HepG2 (cell line): ENCODE results near the gene SETD2. TPM values are rescaled to one million over a fixed set of nuclear protein-coding genes. Genes with fewer than 3 reads are reported as not detected.

ENCODE experiments used
- ATAC-seq: fragments of 200-7000 bp; cut with Tn5 transposase; 3 replicates; pipeline ENCODE4 v1.9.1; 2020; ENCODE audit warnings: mild to moderate bottlenecking, moderate library complexity
- BruUV-seq: library from RNA; stranded (reverse); fragments of 400-500 nt; replicated peaks from 2 replicates; lab custom pipeline; 2021; lab: Mats Ljungman, UMichigan
- CTCF ChIA-PET: fragments of 300-600 bp; formaldehyde crosslinking; extraction: SDS; loops from one replicate; lab custom pipeline; 2021; ENCODE audit warnings: low total read pairs, inconsistent platforms, low intra/inter-chr PET ratio; lab: Yijun Ruan, JAX
- POLR2A ChIA-PET: fragments of 350-600 bp; sonication (Branson Sonifier 250); formaldehyde crosslinking; loops from one replicate; lab custom pipeline; 2020; ENCODE audit warnings: antibody characterized with exemption, inconsistent platforms; lab: Yijun Ruan, JAX
- DNase-seq: peaks from one replicate; pipeline ENCODE4 v3.0.0-alpha.2; 2015; ENCODE audit warnings: low spot score
- FAIRE-seq: peaks from 3 replicates; lab custom pipeline; 2011; peaks lifted over from hg19 to GRCh38; lab: Jason Lieb, UNC
- H2AFZ ChIP-seq: one replicate; pipeline ENCODE4 v1.6.1; 2011; ENCODE audit warnings: low read length, inconsistent platforms
- H3K27ac ChIP-seq: fragments of 300-600 bp; 3 replicates; pipeline ENCODE4 v1.8.0; 2011; ENCODE audit warnings: mixed run types, mild to moderate bottlenecking, mixed read lengths, low read length, inconsistent platforms; ENCODE audit not compliant: insufficient read depth; ENCODE audit errors: extremely low read length
- H3K27me3 ChIP-seq, 2 experiments: fragments of 200-600 bp in 1 of 2; 2 replicates in 1 of 2; 3 replicates in 1 of 2; pipeline versions ENCODE4 v1.6.0 to v1.8.0; 2011; ENCODE audit warnings: low read length in 2 of 2, mild to moderate bottlenecking in 2 of 2, moderate library complexity in 2 of 2, inconsistent platforms in 1 of 2; ENCODE audit not compliant: insufficient read depth in 2 of 2, control insufficient read depth in 1 of 2
- H3K36me3 ChIP-seq, 2 experiments: fragments of 200-600 bp in 1 of 2; replicated peaks in 1 of 2; 2 replicates in 1 of 2; 3 replicates in 1 of 2; pipeline versions ENCODE4 v1.5.1 to v1.8.0; 2011; ENCODE audit warnings: low read length in 2 of 2, inconsistent platforms in 1 of 2; ENCODE audit not compliant: insufficient read depth in 2 of 2, control insufficient read depth in 1 of 2
- H3K4me1 ChIP-seq: 2 replicates; pipeline ENCODE4 v1.5.1; 2012; ENCODE audit warnings: low read length, inconsistent platforms; ENCODE audit not compliant: insufficient read depth
- H3K4me2 ChIP-seq: 2 replicates; pipeline ENCODE4 v1.6.0; 2011; ENCODE audit warnings: low read depth, low read length, inconsistent platforms
- H3K4me3 ChIP-seq, 3 experiments: fragments of 200-600 bp in 1 of 3; sonication (generic), shearing (Covaris generic) in 1 of 3; replicated peaks in 1 of 3; 2 replicates each; pipeline ENCODE4 v1.5.1; 2011 to 2016; ENCODE audit warnings: low read length in 3 of 3, inconsistent platforms in 2 of 3, low read depth in 2 of 3, mild to moderate bottlenecking in 2 of 3, control low read depth in 1 of 3, mixed read lengths in 1 of 3; ENCODE audit not compliant: insufficient read depth in 1 of 3
- H3K79me2 ChIP-seq: one replicate; pipeline ENCODE4 v1.6.1; 2011; ENCODE audit warnings: low read length, inconsistent platforms; ENCODE audit not compliant: insufficient read depth
- H3K9ac ChIP-seq: 2 replicates; pipeline ENCODE4 v1.6.0; 2011; ENCODE audit warnings: mild to moderate bottlenecking, low read depth, low read length, inconsistent platforms; ENCODE audit not compliant: insufficient read depth
- H3K9me3 ChIP-seq: 2 replicates; pipeline ENCODE4 v1.5.1; 2012; ENCODE audit warnings: mild to moderate bottlenecking, low read length
- H4K20me1 ChIP-seq: 2 replicates; pipeline ENCODE4 v1.6.0; 2011; ENCODE audit warnings: inconsistent platforms, mild to moderate bottlenecking, low read length, moderate library complexity; ENCODE audit not compliant: insufficient read depth
- BHLHE40 ChIP-seq: IDR thresholded peaks from 2 replicates; pipeline ENCODE4 v1.6.1; 2011; ENCODE audit warnings: low read length, improper control_type of control experiment
- HNRNPH1 ChIP-seq: fragments of 200-400 bp; formaldehyde crosslinking; optimal IDR thresholded peaks from 2 replicates; pipeline ENCODE3; 2017; ENCODE audit warnings: mild to moderate bottlenecking, low read depth, low read length
- RBM22 ChIP-seq: fragments of 200-400 bp; formaldehyde crosslinking; optimal IDR thresholded peaks from 2 replicates; pipeline ENCODE3; 2017; ENCODE audit warnings: mild to moderate bottlenecking, low read length, moderate library complexity
- YEATS2 ChIP-seq: sonication (generic); formaldehyde crosslinking; IDR thresholded peaks from 2 replicates; pipeline ENCODE4 v1.4.0; 2020; ENCODE audit warnings: missing genetic modification reagents, borderline replicate concordance
- ZNF792 ChIP-seq: IDR thresholded peaks from 2 replicates; pipeline ENCODE4 v1.6.1; 2016
- WGBS: methylation state at CpG from one replicate; pipeline ENCODE4 v1.1.6; 2017; ENCODE audit warnings: low lambda C conversion rate; 5-methylcytosine and 5-hydroxymethylcytosine counted together
- in situ Hi-C: cut with HindIII; loops from 2 replicates; pipeline ENCODE4 v1.10.0; 2017; ENCODE audit warnings: low pct_unique_long_range_greater_than_20kb; ENCODE audit not compliant: extremely low pct_ligation_motif_present
- intact Hi-C: fragments of 100-400 bp; cut with micrococcal nuclease; formaldehyde crosslinking; loops from one replicate; pipeline ENCODE4 v1.10.0; 2022; ENCODE audit not compliant: unreplicated experiment
- polyA plus RNA-seq, 8 experiments: library from polyadenylated mRNA; depleted of rRNA in 3 of 8; stranded (reverse) in 7 of 8; unstranded in 1 of 8; fragments of >200 nt; fragmentation: Illumina TruSeq in 4 of 8; extraction: Trizol in 4 of 8; gene quantifications; 2 replicates each; pipeline versions ENCODE4 v1.2.1 to v1.2.3, GENCODE V29; 2011 to 2016; ENCODE audit warnings: low read depth in 4 of 8, missing spikeins in 1 of 8, mixed read lengths in 1 of 8; ENCODE audit not compliant: insufficient read depth in 1 of 8
- total RNA-seq, 5 experiments: library from RNA; depleted of rRNA; stranded (reverse); fragments of >200 nt; fragmentation: Illumina TruSeq; extraction: Trizol; gene quantifications; 2 replicates each; pipeline ENCODE4 v1.2.3, GENCODE V29; 2016; ENCODE audit warnings: low read depth in 1 of 5
- TF ChIP-seq, protein P1 (sequence below): sonication (generic); formaldehyde crosslinking; conservative IDR thresholded peaks from 2 replicates; pipeline ENCODE4 v1.5.0; 2020; ENCODE audit warnings: missing genetic modification reagents

Gene SETD2
- total and polyA plus RNA-seq, 2 of the 13 experiments (the other 11 are each of a cell fraction or from before 2014, with no cell fraction given) = 14.2 to 24.2 TPM

DNA sequence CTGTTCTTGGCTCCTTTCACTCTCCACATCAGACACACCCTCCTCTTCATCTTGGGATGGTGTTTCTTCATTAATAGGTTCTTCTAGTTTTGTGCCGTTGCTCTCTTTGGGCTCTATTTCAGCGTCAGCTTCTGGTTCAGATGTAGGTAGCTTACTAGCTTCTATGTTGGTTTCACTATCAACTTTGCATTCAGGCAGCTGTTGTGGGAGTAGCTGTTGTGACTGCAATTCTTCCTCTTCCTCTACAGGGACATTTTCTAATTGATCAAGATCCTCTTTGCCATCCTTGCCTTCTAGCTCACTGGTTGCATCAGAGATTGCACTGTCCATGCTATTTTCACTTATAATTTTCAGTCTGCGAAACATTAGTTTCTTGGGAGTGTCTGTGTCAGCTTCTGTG is 80.1 kb downstream of the SETD2 start:
- in situ Hi-C loops (no loop called here), intact Hi-C loops (no loop called here)
- Histone ChIP-seq H3K27ac (no peak overlapping the region), H3K27me3 (no peaks in the 10 kb centered on the region), H3K79me2 (no peaks in the 10 kb centered on the region), H3K36me3 (peaks cover 21 to 76% of the 10 kb centered on the region in 2 experiments), H3K4me3 (no peak overlapping the region), H3K9ac (no peak overlapping the region), H2AFZ (no peak overlapping the region), H4K20me1 (no peaks in the 10 kb centered on the region; the same call in 1 of the 2 replicates), H3K4me1 (no peaks in the 10 kb centered on the region), H3K9me3 (no peaks in the 10 kb centered on the region), H3K4me2 (no peak overlapping the region)
- FAIRE-seq (no peak), DNase-seq (no peak), ATAC-seq (no peak)
- ChIA-PET POLR2A (no interaction called here), CTCF (no interaction called here)
- WGBS = 97% methylated on average over 3 of the region's 3 CpGs
- no peak for TF ChIP-seq HNRNPH1
- peak; percentile 27 for TF ChIP-seq RBM22
- no peak for TF ChIP-seq ZNF792
- TF ChIP-seq, protein P1, sequence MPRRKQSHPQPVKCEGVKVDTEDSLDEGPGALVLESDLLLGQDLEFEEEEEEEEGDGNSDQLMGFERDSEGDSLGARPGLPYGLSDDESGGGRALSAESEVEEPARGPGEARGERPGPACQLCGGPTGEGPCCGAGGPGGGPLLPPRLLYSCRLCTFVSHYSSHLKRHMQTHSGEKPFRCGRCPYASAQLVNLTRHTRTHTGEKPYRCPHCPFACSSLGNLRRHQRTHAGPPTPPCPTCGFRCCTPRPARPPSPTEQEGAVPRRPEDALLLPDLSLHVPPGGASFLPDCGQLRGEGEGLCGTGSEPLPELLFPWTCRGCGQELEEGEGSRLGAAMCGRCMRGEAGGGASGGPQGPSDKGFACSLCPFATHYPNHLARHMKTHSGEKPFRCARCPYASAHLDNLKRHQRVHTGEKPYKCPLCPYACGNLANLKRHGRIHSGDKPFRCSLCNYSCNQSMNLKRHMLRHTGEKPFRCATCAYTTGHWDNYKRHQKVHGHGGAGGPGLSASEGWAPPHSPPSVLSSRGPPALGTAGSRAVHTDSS (CRISPR knock-in tag) = no peak
- TF ChIP-seq YEATS2 (CRISPR knock-in tag) = no peak
- BruUV-seq = TSS peak; percentile 37

DNA sequence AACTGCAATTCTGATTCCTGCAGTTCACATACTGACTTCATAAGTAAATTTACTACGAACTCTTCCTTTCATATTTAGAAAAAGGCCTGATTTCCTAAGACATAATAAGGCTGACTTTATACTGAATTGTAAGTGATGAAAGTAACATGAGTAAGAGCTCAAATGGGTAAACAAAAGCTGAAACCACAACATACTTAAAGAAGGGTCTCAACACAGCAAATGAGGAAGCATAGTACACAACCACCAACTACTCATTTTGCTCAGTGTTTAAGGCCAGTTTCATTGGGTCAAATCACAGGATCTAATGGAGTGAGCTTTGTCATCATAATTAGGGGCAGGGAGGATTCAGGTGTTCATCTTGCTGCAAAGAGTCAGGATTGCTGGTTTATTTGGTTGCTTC is 81.4 kb downstream of the SETD2 start:
- 94% methylated on average over 1 of the region's 1 CpG for WGBS
- POLR2A ChIA-PET = no interaction called here

More for the DNA sequence above, 81.4 kb downstream of the SETD2 start:
- no peaks in the 10 kb centered on the region for H3K79me2 ChIP-seq
- H3K4me2 ChIP-seq = no peak overlapping the region
- peaks cover 21 to 83% of the 10 kb centered on the region in 2 experiments for H3K36me3 ChIP-seq
- intact Hi-C loops = no loop called here
- FAIRE-seq (no peak), ATAC-seq (no peak), DNase-seq (no peak)
- H4K20me1 ChIP-seq = no peaks in the 10 kb centered on the region; the same call in 1 of the 2 replicates
- H3K9ac ChIP-seq = no peak overlapping the region
- CTCF ChIA-PET = no interaction called here
- H3K4me1 ChIP-seq = no peaks in the 10 kb centered on the region
- in situ Hi-C loops = no loop called here
- H2AFZ ChIP-seq = no peak overlapping the region
- no peak overlapping the region for H3K4me3 ChIP-seq
- no TSS peak for BruUV-seq
- TF ChIP-seq RBM22 = peak; percentile 19
- no peak for TF ChIP-seq BHLHE40
- H3K27ac ChIP-seq = no peak overlapping the region
- H3K27me3 ChIP-seq = no peaks in the 10 kb centered on the region
- no peaks in the 10 kb centered on the region for H3K9me3 ChIP-seq
